Stimulated activated CD8-positive, alpha-beta memory T cell treated with anti-CD3 and anti-CD28 coated beads, Interleukin-4, amount 100 ng/mL, for 24 hours (primary cell): ENCODE results near the gene KTI12.
"Not testable (repeated sequence)": the region's sequence is repeated elsewhere in the genome, so short reads cannot be mapped to it uniquely, and the experiment has no call there.

Experiments used
- DNase-seq: peaks from one replicate; pipeline ENCODE4 v3.0.0-alpha.2; 2020; ENCODE audit warnings: low read depth

KTI12 gene

GRCh38 chr1:52037909-52038308 is 4.3 kb upstream of the KTI12 start:
- DNase-seq: no peak

- no peak for DNase-seq
These were observed 3.8 kb upstream of the KTI12 start for GRCh38 chr1:52037402-52037814.

- no peak for DNase-seq
These were observed 407 bp upstream of the KTI12 start for GRCh38 chr1:52034050-52034384.

GRCh38 chr1:52032785-52033131 is 852 bp downstream of the KTI12 start:
- DNase-seq: no peak

- DNase-seq: no peak
These were observed 1.4 kb downstream of the KTI12 start for GRCh38 chr1:52032124-52032784.

GRCh38 chr1:52028839-52029238 is 4.8 kb downstream of the KTI12 start:
- DNase-seq: not testable (repeated sequence)

GRCh38 chr1:52028328-52028727 is 5.3 kb downstream of the KTI12 start:
- no peak for DNase-seq

- DNase-seq: no peak
These were observed 7.3 kb downstream of the KTI12 start for GRCh38 chr1:52026278-52026677.

GRCh38 chr1:52022133-52022532 is 11.5 kb downstream of the KTI12 start:
- no peak for DNase-seq

- DNase-seq: no peak
These were observed 25.4 kb downstream of the KTI12 start for GRCh38 chr1:52008071-52008809.

- no peak for DNase-seq
These were observed 26.2 kb downstream of the KTI12 start for GRCh38 chr1:52007215-52008002.

- DNase-seq: not testable (repeated sequence)
These were observed 27.5 kb downstream of the KTI12 start for GRCh38 chr1:52006081-52006553.

- not testable (repeated sequence) for DNase-seq
These were observed 28.1 kb downstream of the KTI12 start for GRCh38 chr1:52005548-52005947.

- DNase-seq: no peak
These were observed 29.7 kb downstream of the KTI12 start for GRCh38 chr1:52003877-52004276.

- DNase-seq: no peak
These were observed 31.3 kb downstream of the KTI12 start for GRCh38 chr1:52002038-52002917.

GRCh38 chr1:51998701-51999100 is 34.9 kb downstream of the KTI12 start:
- DNase-seq: no peak

GRCh38 chr1:51997974-51998382 is 35.6 kb downstream of the KTI12 start:
- no peak for DNase-seq

- DNase-seq: peak; percentile 75
These were observed 43.1 kb downstream of the KTI12 start, which contains the start of gene RAB3B for GRCh38 chr1:51990478-51990965. TSS of gene RAB3B (minus strand) at chr1:51990700. CDS start at chr1:51977117, 13,583 bp downstream.

- DNase-seq: no peak
These were observed 43.8 kb downstream of the KTI12 start for GRCh38 chr1:51989582-51990477.

- no peak for DNase-seq
These were observed 45.4 kb downstream of the KTI12 start for GRCh38 chr1:51988254-51988653.

GRCh38 chr1:51986718-51987117 is 46.9 kb downstream of the KTI12 start:
- DNase-seq: no peak
